ENCODE measurements around the gene GARIN5A.

The GARIN5A gene

GRCh38 chr19:50500060-50500752, 23.6 kb upstream of the GARIN5A start:
- DNase-seq (ENCODE audit: low read depth, low spot score) = no peak
- TF ChIP-seq CTCF (IDR thresholded peaks at IDR 0.05; ENCODE audit: low read depth, low read length) = peak; percentile 24
- no peak overlapping the region for H3K4me3 ChIP-seq (ENCODE audit: low read depth, low read length)
- in situ Hi-C loops (cut with HindIII; ENCODE audit: low sequenced_read_pairs) = no loop called here

- in situ Hi-C loops (cut with HindIII; ENCODE audit: low sequenced_read_pairs) = no loop called here
- no peak overlapping the region for H3K4me3 ChIP-seq (ENCODE audit: low read depth, low read length)
- no peak for DNase-seq (ENCODE audit: low read depth, low spot score)
- TF ChIP-seq CTCF (IDR thresholded peaks at IDR 0.05; ENCODE audit: low read depth, low read length) = no peak
These were observed 21.8 kb upstream of the GARIN5A start for GRCh38 chr19:50498219-50499056.

GRCh38 chr19:50497022-50497405, 20.4 kb upstream of the GARIN5A start:
- H3K4me3 ChIP-seq (ENCODE audit: low read depth, low read length) = no peak overlapping the region
- TF ChIP-seq CTCF (IDR thresholded peaks at IDR 0.05; ENCODE audit: low read depth, low read length) = no peak
- no peak for DNase-seq (ENCODE audit: low read depth, low spot score)
- in situ Hi-C loops (cut with HindIII; ENCODE audit: low sequenced_read_pairs) = no loop called here

- TF ChIP-seq CTCF (IDR thresholded peaks at IDR 0.05; ENCODE audit: low read depth, low read length) = no peak
- no peak overlapping the region for H3K4me3 ChIP-seq (ENCODE audit: low read depth, low read length)
- DNase-seq (ENCODE audit: low read depth, low spot score) = no peak
- in situ Hi-C loops (cut with HindIII; ENCODE audit: low sequenced_read_pairs) = no loop called here
These were observed 19.8 kb upstream of the GARIN5A start for GRCh38 chr19:50496189-50497021.

- H3K4me3 ChIP-seq (ENCODE audit: low read depth, low read length) = no peak overlapping the region
- no peak for DNase-seq (ENCODE audit: low read depth, low spot score)
- no peak for TF ChIP-seq CTCF (IDR thresholded peaks at IDR 0.05; ENCODE audit: low read depth, low read length)
- in situ Hi-C loops (cut with HindIII; ENCODE audit: low sequenced_read_pairs) = no loop called here
These were observed 18.4 kb upstream of the GARIN5A start for GRCh38 chr19:50495020-50495531.

Data from astrocyte of the spinal cord (primary cell).